Dendritic cell treated with granulocyte-macrophage colony-stimulating factor and Interleukin-4, amounts not matched to agents 40 ng/mL and 50 ng/mL, for 4 days (primary cell): ENCODE data around the gene TROAP.
"Not testable (repeated sequence)": the region's sequence is repeated elsewhere in the genome, so short reads cannot be mapped to it uniquely, and the experiment has no call there.

Source experiments
- H3K27ac Mint-ChIP-seq: one replicate; pipeline ENCODE4 v1.8.0; 2022; ENCODE audit warnings: mild to moderate bottlenecking, mixed read lengths
- H3K27me3 Mint-ChIP-seq: one replicate; pipeline ENCODE4 v1.8.0; 2022; ENCODE audit warnings: mild to moderate bottlenecking, mixed read lengths
- H3K36me3 Mint-ChIP-seq: one replicate; pipeline ENCODE4 v1.8.0; 2022; ENCODE audit warnings: low read depth, mixed read lengths
- H3K4me1 Mint-ChIP-seq: one replicate; pipeline ENCODE4 v1.8.0; 2022; ENCODE audit warnings: low read depth, mixed read lengths
- H3K4me3 Mint-ChIP-seq: one replicate; pipeline ENCODE4 v1.8.0; 2022; ENCODE audit warnings: mild to moderate bottlenecking, moderate library complexity, mixed read lengths
- H3K9me3 Mint-ChIP-seq: one replicate; pipeline ENCODE4 v1.8.0; 2022; ENCODE audit warnings: mixed read lengths
- intact Hi-C: fragments of 100-400 bp; cut with micrococcal nuclease; formaldehyde crosslinking; loops from one replicate; pipeline ENCODE4 v1.15.0; 2022

TROAP gene, protein sequence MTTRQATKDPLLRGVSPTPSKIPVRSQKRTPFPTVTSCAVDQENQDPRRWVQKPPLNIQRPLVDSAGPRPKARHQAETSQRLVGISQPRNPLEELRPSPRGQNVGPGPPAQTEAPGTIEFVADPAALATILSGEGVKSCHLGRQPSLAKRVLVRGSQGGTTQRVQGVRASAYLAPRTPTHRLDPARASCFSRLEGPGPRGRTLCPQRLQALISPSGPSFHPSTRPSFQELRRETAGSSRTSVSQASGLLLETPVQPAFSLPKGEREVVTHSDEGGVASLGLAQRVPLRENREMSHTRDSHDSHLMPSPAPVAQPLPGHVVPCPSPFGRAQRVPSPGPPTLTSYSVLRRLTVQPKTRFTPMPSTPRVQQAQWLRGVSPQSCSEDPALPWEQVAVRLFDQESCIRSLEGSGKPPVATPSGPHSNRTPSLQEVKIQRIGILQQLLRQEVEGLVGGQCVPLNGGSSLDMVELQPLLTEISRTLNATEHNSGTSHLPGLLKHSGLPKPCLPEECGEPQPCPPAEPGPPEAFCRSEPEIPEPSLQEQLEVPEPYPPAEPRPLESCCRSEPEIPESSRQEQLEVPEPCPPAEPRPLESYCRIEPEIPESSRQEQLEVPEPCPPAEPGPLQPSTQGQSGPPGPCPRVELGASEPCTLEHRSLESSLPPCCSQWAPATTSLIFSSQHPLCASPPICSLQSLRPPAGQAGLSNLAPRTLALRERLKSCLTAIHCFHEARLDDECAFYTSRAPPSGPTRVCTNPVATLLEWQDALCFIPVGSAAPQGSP

DNA sequence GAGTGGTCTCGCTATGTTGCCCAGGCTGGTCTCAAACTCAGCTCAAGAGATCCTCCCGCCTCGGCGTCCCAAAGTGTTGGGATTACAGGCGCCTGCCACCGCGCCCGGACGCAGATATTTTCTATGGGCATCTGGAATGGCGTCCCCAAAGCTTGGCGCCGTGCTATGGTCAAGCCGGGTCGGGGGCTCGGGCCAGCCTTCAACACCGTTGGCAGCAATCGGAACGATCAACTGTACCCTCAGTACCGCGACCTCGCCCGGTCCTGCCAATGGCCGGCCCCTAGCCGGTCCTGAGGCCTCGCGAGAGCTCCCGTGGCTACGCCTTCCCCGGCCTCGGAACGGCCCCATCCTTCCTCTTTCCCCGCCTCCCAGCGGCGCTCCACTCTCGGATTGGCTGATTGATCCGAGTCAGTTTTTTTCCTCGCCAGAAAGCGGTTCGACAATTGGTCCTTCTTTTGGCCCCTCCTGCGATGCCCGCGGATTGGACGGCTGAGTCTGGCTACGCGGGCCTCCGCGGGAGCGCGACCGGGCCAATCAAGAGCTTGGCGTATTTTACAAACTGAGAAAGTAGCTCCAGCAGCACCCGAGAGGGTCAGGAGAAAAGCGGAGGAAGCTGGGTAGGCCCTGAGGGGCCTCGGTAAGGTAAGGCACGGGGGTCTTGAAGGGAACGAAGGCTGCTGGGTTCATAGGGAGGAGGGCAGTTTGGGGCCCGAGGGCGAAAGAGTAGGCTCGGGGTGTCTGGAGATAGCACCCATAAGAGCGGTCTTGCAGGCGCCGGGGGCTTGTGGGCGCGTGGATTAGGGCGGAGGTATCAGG lies at the start of gene TROAP:
Gene TROAP, plus strand, starts transcription at position 548 of the 816 bp plus-strand sequence. CDS start 354 bp downstream, outside the sequence.
- peak within 1 kb of the TSS; percentile 97 for H3K4me3 Mint-ChIP-seq
- H3K9me3 Mint-ChIP-seq: no peaks in the 10 kb centered on the region
- intact Hi-C loops: no loop called here
- H3K36me3 Mint-ChIP-seq: peaks cover 9% of the 10 kb centered on the region
- peaks cover 4% of the 10 kb centered on the region for H3K27me3 Mint-ChIP-seq
- peak within 1 kb of the TSS; percentile 67 for H3K27ac Mint-ChIP-seq
- H3K4me1 Mint-ChIP-seq: peaks cover 26% of the 10 kb centered on the region

DNA sequence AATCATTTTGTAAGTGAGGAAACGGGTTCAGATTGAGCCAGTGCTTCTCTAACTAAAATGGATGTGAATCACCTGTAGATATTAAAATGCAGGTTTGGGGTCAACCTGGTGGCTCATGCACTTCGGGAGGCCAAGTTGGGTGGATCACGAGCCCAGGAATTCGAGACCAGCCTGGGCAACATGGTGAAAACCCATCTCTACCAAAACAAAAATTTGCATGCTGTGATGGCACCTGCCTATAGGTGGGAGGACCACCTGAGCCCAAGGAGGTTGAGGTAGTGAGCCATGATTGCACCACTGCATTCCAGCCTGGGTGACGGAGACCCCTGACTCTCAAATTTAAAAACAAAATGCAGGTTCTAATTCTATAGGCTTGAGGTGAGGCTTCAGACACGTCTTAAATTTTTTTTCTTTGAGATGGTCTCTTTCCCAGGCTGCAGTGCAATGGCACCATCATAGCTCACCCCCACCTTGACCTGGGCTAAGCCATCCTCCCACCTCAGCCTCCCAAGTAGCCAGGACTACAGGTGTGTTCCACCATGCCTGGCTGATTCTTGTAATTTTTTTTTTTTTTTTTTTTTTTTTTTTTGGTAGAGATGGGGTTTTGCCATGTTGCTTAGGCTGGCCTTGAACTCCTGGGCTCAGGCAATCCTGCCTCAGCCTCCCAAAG lies 49.2 kb upstream of the TROAP start:
- H3K27ac Mint-ChIP-seq: no peak overlapping the region

GRCh38 chr12:49274396-49275069 lies 48.5 kb upstream of the TROAP start:
- H3K4me1 Mint-ChIP-seq: peaks cover 7% of the 10 kb centered on the region
- peaks cover 2% of the 10 kb centered on the region for H3K27me3 Mint-ChIP-seq
- no peaks in the 10 kb centered on the region for H3K9me3 Mint-ChIP-seq
- H3K36me3 Mint-ChIP-seq: peaks cover 53% of the 10 kb centered on the region
- intact Hi-C loops: no loop called here
- H3K4me3 Mint-ChIP-seq: no peak overlapping the region
- no peak overlapping the region for H3K27ac Mint-ChIP-seq

More for the DNA sequence above, 49.2 kb upstream of the TROAP start:
- Mint-ChIP-seq H3K4me3 (no peak overlapping the region), H3K4me1 (peaks cover 10% of the 10 kb centered on the region), H3K9me3 (no peaks in the 10 kb centered on the region), H3K36me3 (peaks cover 60% of the 10 kb centered on the region), H3K27me3 (peaks cover 2% of the 10 kb centered on the region)
- intact Hi-C loops: no loop called here

GRCh38 chr12:49276304-49277290 lies 46.5 kb upstream of the TROAP start:
- peaks cover 17% of the 10 kb centered on the region for H3K4me1 Mint-ChIP-seq
- intact Hi-C loops: no loop called here
- no peaks in the 10 kb centered on the region for H3K9me3 Mint-ChIP-seq
- H3K36me3 Mint-ChIP-seq: peaks cover 32% of the 10 kb centered on the region
- no peak overlapping the region for H3K4me3 Mint-ChIP-seq
- peak overlapping the region; percentile 33 for H3K27ac Mint-ChIP-seq
- peaks cover 2% of the 10 kb centered on the region for H3K27me3 Mint-ChIP-seq

- H3K27me3 Mint-ChIP-seq: peaks cover 4% of the 10 kb centered on the region
- no peaks in the 10 kb centered on the region for H3K9me3 Mint-ChIP-seq
- H3K4me1 Mint-ChIP-seq: peaks cover 17% of the 10 kb centered on the region
- H3K27ac Mint-ChIP-seq: no peak overlapping the region
- intact Hi-C loops: no loop called here
- H3K36me3 Mint-ChIP-seq: peaks cover 24% of the 10 kb centered on the region
- H3K4me3 Mint-ChIP-seq: no peak overlapping the region
These were observed 45.6 kb upstream of the TROAP start for GRCh38 chr12:49277466-49277865.

DNA sequence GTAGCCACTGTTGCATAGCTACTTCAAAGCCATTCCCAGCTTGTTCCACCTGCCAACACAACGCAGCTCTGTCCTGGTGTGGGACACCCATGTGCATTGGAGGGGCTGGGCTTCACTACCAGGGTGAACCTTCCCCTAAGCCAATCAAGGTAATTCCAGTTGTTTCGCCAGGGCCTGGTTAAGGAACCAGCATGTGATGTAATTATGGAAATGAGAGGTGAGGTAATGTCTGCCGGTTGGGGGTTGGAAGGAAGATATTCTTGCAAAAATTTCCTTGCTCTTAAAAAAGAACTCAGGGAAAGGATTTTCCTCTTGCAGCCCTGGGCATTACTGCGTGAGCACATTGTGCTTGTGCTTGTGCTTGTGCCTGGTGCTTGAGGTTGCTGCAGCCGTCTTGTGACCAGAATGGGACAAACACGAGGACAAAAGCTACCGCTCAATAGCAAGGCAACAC lies 43.3 kb upstream of the TROAP start:
- H3K9me3 Mint-ChIP-seq: no peaks in the 10 kb centered on the region
- H3K27ac Mint-ChIP-seq: no peak overlapping the region
- peaks cover 15% of the 10 kb centered on the region for H3K27me3 Mint-ChIP-seq
- no peak overlapping the region for H3K4me3 Mint-ChIP-seq
- H3K36me3 Mint-ChIP-seq: peaks cover 2% of the 10 kb centered on the region
- peaks cover 17% of the 10 kb centered on the region for H3K4me1 Mint-ChIP-seq
- intact Hi-C loops: no loop called here

- Mint-ChIP-seq H3K27me3 (peaks cover 20% of the 10 kb centered on the region), H3K4me1 (peaks cover 17% of the 10 kb centered on the region)
- H3K4me3 Mint-ChIP-seq, H3K9me3 Mint-ChIP-seq, H3K36me3 Mint-ChIP-seq, H3K27ac Mint-ChIP-seq, intact Hi-C loops: not testable (repeated sequence)
These were observed 42.5 kb upstream of the TROAP start for GRCh38 chr12:49280545-49280944.

GRCh38 chr12:49282302-49282701 lies 40.8 kb upstream of the TROAP start:
- H3K4me3 Mint-ChIP-seq: no peak overlapping the region
- peaks cover 17% of the 10 kb centered on the region for H3K4me1 Mint-ChIP-seq
- H3K27me3 Mint-ChIP-seq: peaks cover 31% of the 10 kb centered on the region
- intact Hi-C loops: no loop called here
- H3K9me3 Mint-ChIP-seq: no peaks in the 10 kb centered on the region
- H3K36me3 Mint-ChIP-seq: no peaks in the 10 kb centered on the region
- no peak overlapping the region for H3K27ac Mint-ChIP-seq

DNA sequence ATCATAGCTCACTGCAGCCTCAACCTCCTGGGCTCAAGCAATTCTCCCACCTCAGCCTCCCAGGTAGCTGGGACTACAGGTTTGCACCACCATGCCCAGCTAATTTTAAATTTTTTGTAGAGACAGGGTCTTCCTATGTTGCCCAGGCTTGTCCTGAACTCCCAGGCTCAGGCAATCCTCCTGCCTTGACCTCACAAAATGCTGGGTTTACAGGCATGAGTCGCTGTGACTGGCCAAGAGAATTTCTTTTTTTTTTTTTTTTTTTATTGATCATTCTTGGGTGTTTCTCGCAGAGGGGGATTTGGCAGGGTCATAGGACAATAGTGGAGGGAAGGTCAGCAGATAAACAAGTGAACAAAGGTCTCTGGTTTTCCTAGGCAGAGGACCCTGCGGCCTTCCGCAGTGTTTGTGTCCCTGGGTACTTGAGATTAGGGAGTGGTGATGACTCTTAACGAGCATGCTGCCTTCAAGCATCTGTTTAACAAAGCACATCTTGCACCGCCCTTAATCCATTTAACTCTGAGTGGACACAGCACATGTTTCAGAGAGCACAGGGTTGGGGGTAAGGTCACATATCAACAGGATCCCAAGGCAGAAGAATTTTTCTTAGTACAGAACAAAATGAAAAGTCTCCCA lies 40.2 kb upstream of the TROAP start:
- H3K27ac Mint-ChIP-seq, H3K36me3 Mint-ChIP-seq, intact Hi-C loops, H3K9me3 Mint-ChIP-seq, H3K4me3 Mint-ChIP-seq: not testable (repeated sequence)
- H3K4me1 Mint-ChIP-seq: peaks cover 17% of the 10 kb centered on the region
- H3K27me3 Mint-ChIP-seq: peaks cover 33% of the 10 kb centered on the region

- intact Hi-C loops: no loop called here
- H3K36me3 Mint-ChIP-seq: no peaks in the 10 kb centered on the region
These were observed 39.3 kb upstream of the TROAP start for GRCh38 chr12:49283541-49284429.

GRCh38 chr12:49284672-49285071 lies 38.4 kb upstream of the TROAP start:
- Mint-ChIP-seq H3K4me3 (no peak overlapping the region), H3K27ac (no peak overlapping the region), H3K36me3 (no peaks in the 10 kb centered on the region), H3K4me1 (peaks cover 12% of the 10 kb centered on the region), H3K9me3 (no peaks in the 10 kb centered on the region), H3K27me3 (peaks cover 48% of the 10 kb centered on the region)
- intact Hi-C loops: no loop called here

More at GRCh38 chr12:49283541-49284429, 39.3 kb upstream of the TROAP start:
- Mint-ChIP-seq H3K27me3 (peaks cover 41% of the 10 kb centered on the region), H3K9me3 (no peaks in the 10 kb centered on the region), H3K27ac (no peak overlapping the region), H3K4me3 (no peak overlapping the region), H3K4me1 (peaks cover 17% of the 10 kb centered on the region)
